ENCODE measurements around the gene PVRIG.
"Not testable (repeated sequence)": the region's sequence is repeated elsewhere in the genome, so short reads cannot be mapped to it uniquely, and the experiment has no call there.

PVRIG gene

GRCh38 chr7:100190048-100190711 lies 29.6 kb upstream of the PVRIG start:
- H4K20me1 ChIP-seq (ENCODE audit: insufficient read depth, low read length, poor library complexity, severe bottlenecking), result no peaks in the 10 kb centered on the region
- H3K4me2 ChIP-seq (ENCODE audit: low read depth, low read length, poor library complexity, severe bottlenecking), result peak overlapping the region; percentile 65
- H3F3A ChIP-seq (ENCODE audit: low read depth), result no peaks in the 10 kb centered on the region
- H3K4me3 ChIP-seq (ENCODE audit: low read length, poor library complexity, severe bottlenecking), result no peak overlapping the region
- peaks cover 36% of the 10 kb centered on the region for H3K4me1 ChIP-seq (ENCODE audit: insufficient read depth, low read length, poor library complexity, severe bottlenecking)
- peak overlapping the region; percentile 35; the same call in 1 of the 2 replicates for H2AFZ ChIP-seq (ENCODE audit: low read length)
- H3K36me3 ChIP-seq (ENCODE audit: insufficient read depth, low read length), result no peaks in the 10 kb centered on the region
- H3K9ac ChIP-seq (ENCODE audit: low read depth, low read length, poor library complexity, severe bottlenecking), result peak overlapping the region; percentile 49
- no peaks in the 10 kb centered on the region for H3K9me2 ChIP-seq (replicated peaks; ENCODE audit: low read depth, low read length)
- H3K9me3 ChIP-seq (ENCODE audit: insufficient read depth, low read depth, low read length), result no peaks in the 10 kb centered on the region
- no peaks in the 10 kb centered on the region for H3K27me3 ChIP-seq (ENCODE audit: insufficient read depth, low read length, poor library complexity, severe bottlenecking)
- no peak for TF ChIP-seq EZH2phosphoT487 (IDR thresholded peaks at IDR 0.05; ENCODE audit: borderline replicate concordance)
- peak; percentile 66 for TF ChIP-seq CTCF (conservative IDR thresholded peaks at IDR 0.05; ENCODE audit: low read length)
- H3K79me2 ChIP-seq (ENCODE audit: insufficient read depth, low read length), result no peaks in the 10 kb centered on the region

- Histone ChIP-seq H3K79me2 (ENCODE audit: insufficient read depth, low read length) (no peaks in the 10 kb centered on the region), H3F3A (ENCODE audit: low read depth) (no peaks in the 10 kb centered on the region), H4K20me1 (ENCODE audit: insufficient read depth, low read length, poor library complexity, severe bottlenecking) (no peaks in the 10 kb centered on the region), H3K9ac (ENCODE audit: low read depth, low read length, poor library complexity, severe bottlenecking) (peak overlapping the region; percentile 49), H3K4me2 (ENCODE audit: low read depth, low read length, poor library complexity, severe bottlenecking) (peak overlapping the region; percentile 65), H2AFZ (ENCODE audit: low read length) (peak overlapping the region; percentile 86), H3K36me3 (ENCODE audit: insufficient read depth, low read length) (no peaks in the 10 kb centered on the region), H3K9me2 (replicated peaks; ENCODE audit: low read depth, low read length) (no peaks in the 10 kb centered on the region), H3K27me3 (ENCODE audit: insufficient read depth, low read length, poor library complexity, severe bottlenecking) (no peaks in the 10 kb centered on the region), H3K9me3 (ENCODE audit: insufficient read depth, low read depth, low read length) (no peaks in the 10 kb centered on the region), H3K4me3 (ENCODE audit: low read length, poor library complexity, severe bottlenecking) (peak overlapping the region; percentile 29), H3K4me1 (ENCODE audit: insufficient read depth, low read length, poor library complexity, severe bottlenecking) (peaks cover 36% of the 10 kb centered on the region)
- TF ChIP-seq CTCF (conservative IDR thresholded peaks at IDR 0.05; ENCODE audit: low read length) (no peak), EZH2phosphoT487 (IDR thresholded peaks at IDR 0.05; ENCODE audit: borderline replicate concordance) (no peak)
Observed at GRCh38 chr7:100191775-100192174, 28.0 kb upstream of the PVRIG start.

GRCh38 chr7:100192281-100192862 lies 27.4 kb upstream of the PVRIG start:
- H3K36me3 ChIP-seq (ENCODE audit: insufficient read depth, low read length); H4K20me1 ChIP-seq (ENCODE audit: insufficient read depth, low read length, poor library complexity, severe bottlenecking); H3K4me3 ChIP-seq (ENCODE audit: low read length, poor library complexity, severe bottlenecking); H3K9me3 ChIP-seq (ENCODE audit: insufficient read depth, low read depth, low read length); H3K9ac ChIP-seq (ENCODE audit: low read depth, low read length, poor library complexity, severe bottlenecking); H3K9me2 ChIP-seq (replicated peaks; ENCODE audit: low read depth, low read length); H3F3A ChIP-seq (ENCODE audit: low read depth); H3K27me3 ChIP-seq (ENCODE audit: insufficient read depth, low read length, poor library complexity, severe bottlenecking); H3K79me2 ChIP-seq (ENCODE audit: insufficient read depth, low read length): not testable (repeated sequence)
- H2AFZ ChIP-seq (ENCODE audit: low read length), result peak overlapping the region; percentile 86
- peaks cover 36% of the 10 kb centered on the region for H3K4me1 ChIP-seq (ENCODE audit: insufficient read depth, low read length, poor library complexity, severe bottlenecking)
- H3K4me2 ChIP-seq (ENCODE audit: low read depth, low read length, poor library complexity, severe bottlenecking), result peak overlapping the region; percentile 24

All from Loucy (cell line).